Astrocyte of the cerebellum (primary cell): ENCODE results near the gene RGMB.

Experiments
- DNase-seq: peaks from one replicate; pipeline ENCODE4 v3.0.0-alpha.2; 2011; ENCODE audit warnings: low read depth
- H3K4me3 ChIP-seq: 2 replicates; pipeline ENCODE4 v1.5.1; 2011; ENCODE audit warnings: mild to moderate bottlenecking, low read depth, low read length, moderate library complexity
- in situ Hi-C: cut with HindIII; loops from 2 replicates; pipeline ENCODE4 v1.10.0; 2017; ENCODE audit warnings: low sequenced_read_pairs
- TF ChIP-seq, protein P1 (sequence below): IDR thresholded peaks from 2 replicates; pipeline ENCODE4 v1.5.1; 2012; ENCODE audit warnings: low read length, low read depth, moderate library complexity, mild to moderate bottlenecking; ENCODE audit errors: missing control alignments

The RGMB gene

GRCh38 chr5:98779264-98779877 lies 5.9 kb downstream of the RGMB start:
- no peak for DNase-seq
- in situ Hi-C loops, result no loop called here
- no peak overlapping the region for H3K4me3 ChIP-seq
- TF ChIP-seq, protein P1, sequence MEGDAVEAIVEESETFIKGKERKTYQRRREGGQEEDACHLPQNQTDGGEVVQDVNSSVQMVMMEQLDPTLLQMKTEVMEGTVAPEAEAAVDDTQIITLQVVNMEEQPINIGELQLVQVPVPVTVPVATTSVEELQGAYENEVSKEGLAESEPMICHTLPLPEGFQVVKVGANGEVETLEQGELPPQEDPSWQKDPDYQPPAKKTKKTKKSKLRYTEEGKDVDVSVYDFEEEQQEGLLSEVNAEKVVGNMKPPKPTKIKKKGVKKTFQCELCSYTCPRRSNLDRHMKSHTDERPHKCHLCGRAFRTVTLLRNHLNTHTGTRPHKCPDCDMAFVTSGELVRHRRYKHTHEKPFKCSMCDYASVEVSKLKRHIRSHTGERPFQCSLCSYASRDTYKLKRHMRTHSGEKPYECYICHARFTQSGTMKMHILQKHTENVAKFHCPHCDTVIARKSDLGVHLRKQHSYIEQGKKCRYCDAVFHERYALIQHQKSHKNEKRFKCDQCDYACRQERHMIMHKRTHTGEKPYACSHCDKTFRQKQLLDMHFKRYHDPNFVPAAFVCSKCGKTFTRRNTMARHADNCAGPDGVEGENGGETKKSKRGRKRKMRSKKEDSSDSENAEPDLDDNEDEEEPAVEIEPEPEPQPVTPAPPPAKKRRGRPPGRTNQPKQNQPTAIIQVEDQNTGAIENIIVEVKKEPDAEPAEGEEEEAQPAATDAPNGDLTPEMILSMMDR, result no peak

GRCh38 chr5:98780390-98780789 lies 6.9 kb downstream of the RGMB start:
- DNase-seq, result no peak
- no peak overlapping the region for H3K4me3 ChIP-seq
- TF ChIP-seq, protein P1, result no peak
- in situ Hi-C loops, result no loop called here

DNA sequence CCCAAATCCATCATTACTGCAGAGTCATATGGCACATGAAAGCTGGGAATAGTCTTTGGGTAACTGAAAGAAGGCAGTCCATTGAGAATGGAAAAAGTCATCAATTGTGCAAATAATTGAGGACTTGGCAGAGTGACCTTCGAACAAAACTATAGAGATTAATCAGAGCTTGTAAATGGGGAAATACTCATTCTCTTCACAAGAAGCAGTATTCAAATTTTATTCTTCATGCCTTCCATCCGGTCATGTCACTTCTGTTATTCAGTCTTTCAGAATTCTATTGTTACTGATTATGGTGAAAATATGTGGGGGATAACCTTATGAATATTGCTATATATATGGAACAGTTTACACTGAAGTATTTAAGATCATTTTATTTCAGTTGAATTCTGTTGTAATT lies 8.1 kb downstream of the RGMB start:
- in situ Hi-C loops, result no loop called here
- no peak overlapping the region for H3K4me3 ChIP-seq
- no peak for DNase-seq
- TF ChIP-seq, protein P1, result no peak

DNA sequence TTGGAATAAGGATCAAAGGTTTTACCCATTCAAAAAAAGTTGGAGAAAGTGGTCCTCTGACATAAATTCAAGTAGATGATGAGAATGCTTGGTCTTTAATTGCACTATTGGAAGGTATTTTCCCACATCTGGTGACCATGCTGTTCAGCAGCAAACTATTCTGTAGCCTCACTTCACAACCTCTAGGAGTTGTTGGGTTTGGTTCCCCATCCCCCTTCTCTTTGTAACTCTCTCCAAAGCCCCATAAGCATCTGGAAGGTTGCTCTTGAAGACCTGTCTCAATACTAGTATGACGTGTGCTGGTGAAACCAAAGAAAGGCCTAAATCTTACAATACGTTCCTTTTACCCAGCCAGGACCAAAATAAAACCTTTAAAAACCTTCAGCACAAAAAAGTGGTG lies 8.5 kb downstream of the RGMB start:
- H3K4me3 ChIP-seq, result no peak overlapping the region
- in situ Hi-C loops, result no loop called here
- TF ChIP-seq, protein P1, result no peak

DNA sequence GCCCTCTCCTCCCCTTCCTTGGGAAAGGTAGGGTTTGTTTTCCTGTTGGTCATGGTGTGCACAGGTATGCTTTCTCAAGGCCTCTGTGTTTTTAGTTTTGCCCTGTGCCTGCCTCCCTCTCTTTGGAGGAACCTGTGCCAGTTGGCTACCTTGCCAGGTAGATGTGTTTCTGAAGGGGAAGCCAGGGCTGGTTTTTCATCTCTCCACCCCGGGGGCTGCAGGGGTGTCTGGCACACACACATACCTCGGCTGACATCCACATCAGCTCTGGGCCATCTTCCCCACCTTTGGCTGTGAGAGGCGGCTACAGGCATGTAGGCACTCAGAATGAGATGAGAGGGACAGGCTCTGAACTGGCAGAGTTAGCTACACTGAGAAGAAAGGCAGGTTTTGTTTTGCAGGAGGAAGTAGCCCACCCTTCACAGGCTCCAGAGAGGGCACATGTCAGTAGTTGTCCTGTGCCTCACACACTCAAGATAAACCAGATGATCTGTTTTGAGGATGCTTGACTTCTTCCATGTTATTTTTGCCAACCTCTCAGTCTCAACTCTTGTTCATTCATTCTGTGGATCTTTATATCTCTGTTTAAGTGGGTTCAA lies 9.7 kb downstream of the RGMB start:
- DNase-seq, result no peak

More for the DNA sequence above, 8.5 kb downstream of the RGMB start:
- DNase-seq, result no peak

DNA sequence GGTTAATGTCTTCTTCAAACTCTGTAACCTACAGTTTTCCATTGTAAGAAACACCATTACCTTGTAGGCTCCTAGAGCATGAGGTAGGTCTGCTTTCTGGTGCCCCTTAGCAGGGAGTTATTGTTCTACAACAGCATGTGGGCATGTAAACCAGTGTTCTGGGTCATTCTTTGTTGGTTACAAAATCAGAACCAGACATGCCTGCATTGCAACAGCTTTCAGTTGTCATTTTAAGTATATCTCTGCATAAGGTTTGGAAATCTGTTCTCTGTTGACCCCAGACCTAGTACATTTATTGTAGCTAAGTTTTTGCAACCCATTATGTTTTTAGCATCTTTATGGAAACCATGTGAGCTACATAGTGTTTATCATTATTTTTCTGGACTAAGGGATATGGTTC lies 10.9 kb downstream of the RGMB start:
- in situ Hi-C loops, result no loop called here
- TF ChIP-seq, protein P1, result no peak
- H3K4me3 ChIP-seq, result no peak overlapping the region
- no peak for DNase-seq

More for the DNA sequence above, 9.7 kb downstream of the RGMB start:
- TF ChIP-seq, protein P1, result no peak
- in situ Hi-C loops, result no loop called here
- no peak overlapping the region for H3K4me3 ChIP-seq
